ELF-1 (cell line): ENCODE data around the gene ANKRD13B.
A peak's percentile ranks its signal among the peaks of the same experiment; 100 is the strongest.

Source experiments
- DNase-seq: peaks from one replicate; pipeline ENCODE4 v3.0.0-alpha.2; 2016; ENCODE audit warnings: low read depth, low spot score

ANKRD13B gene

DNA sequence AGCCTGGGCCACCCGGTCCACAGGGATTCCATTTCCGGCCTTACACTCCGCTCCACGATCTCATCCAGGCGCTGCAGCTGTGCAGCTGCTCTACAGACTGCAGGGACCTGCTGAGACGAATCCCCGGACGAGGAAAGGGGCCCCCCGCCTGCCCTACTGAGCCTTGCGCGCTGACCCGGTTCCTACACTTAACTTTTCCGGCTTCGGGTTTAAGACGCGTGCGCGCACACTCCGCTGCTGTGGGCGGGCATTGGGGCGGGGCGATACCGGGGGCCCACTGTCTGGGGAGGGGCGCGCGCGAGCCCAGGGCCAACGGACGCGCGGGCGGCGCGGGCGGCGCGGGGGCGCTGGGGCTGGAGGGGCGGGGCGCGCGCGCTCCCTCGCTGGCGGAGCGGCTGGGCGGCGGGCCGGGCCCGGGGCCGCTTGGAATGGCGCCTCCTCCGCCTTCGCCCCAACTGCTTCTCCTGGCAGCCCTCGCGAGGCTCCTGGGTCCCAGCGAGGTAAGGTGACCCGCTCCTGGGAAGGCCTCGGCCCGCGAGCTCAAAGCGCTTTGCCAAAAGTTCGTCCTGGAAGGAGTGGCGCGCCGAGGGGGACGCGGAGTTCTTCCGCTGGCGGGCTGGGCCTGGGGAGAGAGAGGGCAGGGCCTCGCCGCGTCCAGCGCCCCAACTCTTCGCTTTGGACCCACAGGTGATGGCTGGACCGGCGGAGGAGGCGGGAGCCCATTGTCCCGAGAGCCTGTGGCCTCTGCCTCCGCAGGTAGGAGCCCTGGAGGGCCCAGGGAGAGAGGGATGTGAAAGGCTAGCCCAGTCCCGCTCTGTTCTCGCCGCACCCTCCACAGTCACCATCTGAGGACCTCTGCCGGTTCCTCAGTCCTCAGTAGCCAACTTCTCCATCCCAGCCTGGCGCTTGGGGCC lies 24.3 kb upstream of the ANKRD13B start, which contains the start of gene TP53I13:
Gene TP53I13, plus strand, starts transcription at position 371 of the 914 bp plus-strand sequence. Its CDS starts 58 bp downstream, at position 429.
- peak; percentile 73 for DNase-seq

- DNase-seq = peak; percentile 54
Observed at GRCh38 chr17:29569245-29569950, 23.5 kb upstream of the ANKRD13B start.

DNA sequence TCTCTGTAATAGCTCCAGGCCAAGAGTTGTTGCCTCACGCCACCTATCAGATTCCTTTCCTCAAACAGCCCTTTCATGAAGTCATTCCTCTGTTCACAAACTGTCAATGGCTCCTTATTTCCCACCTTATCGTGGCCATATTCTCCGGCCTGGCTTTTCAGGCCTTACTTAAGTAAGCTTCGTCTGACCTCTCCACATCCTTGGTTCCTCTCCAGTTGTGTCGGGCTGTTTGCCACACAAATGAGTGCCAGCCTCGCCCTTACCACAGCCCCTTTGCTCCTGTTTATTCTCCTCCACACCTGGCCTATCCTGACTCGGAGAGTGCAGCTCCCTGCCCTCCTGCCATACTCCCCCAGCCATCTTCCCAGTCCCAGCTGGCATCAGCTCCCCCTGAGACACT lies 22.4 kb upstream of the ANKRD13B start:
- no peak for DNase-seq

GRCh38 chr17:29571486-29571882 lies 21.4 kb upstream of the ANKRD13B start:
- no peak for DNase-seq

DNA sequence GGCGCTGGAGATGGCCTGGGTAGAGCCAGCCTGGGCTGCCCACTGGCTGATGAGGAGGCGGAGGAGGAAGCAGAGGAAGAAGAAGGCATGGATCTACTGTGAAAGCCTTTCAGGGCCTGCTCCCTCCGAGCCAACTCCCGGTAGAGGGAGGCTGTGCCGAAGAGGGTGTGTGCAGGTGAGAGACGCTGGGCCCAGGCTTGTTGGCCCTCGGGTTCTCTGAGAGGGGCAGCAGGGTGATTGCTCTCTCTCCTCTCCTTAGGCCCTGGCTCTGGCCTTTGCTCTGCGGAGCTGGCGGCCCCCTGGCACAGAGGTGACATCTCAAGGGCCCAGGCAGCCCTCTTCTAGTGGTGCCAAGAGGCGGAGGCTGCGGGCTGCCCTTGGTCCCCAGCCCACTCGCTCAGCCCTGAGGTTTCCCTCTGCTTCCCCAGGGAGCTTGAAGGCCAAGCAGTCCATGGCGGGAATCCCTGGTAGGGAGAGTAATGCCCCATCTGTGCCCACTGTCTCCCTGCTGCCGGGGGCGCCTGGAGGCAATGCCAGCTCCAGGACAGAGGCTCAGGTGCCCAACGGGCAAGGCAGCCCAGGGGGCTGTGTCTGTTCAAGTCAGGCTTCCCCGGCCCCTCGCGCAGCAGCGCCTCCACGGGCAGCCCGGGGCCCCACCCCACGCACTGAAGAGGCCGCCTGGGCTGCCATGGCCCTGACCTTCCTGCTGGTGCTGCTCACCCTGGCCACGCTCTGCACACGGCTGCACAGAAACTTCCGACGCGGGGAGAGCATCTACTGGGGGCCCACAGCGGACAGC lies 20.9 kb upstream of the ANKRD13B start:
- DNase-seq = no peak

GRCh38 chr17:29572691-29573557 lies 20.0 kb upstream of the ANKRD13B start:
- peak; percentile 68 for DNase-seq

GRCh38 chr17:29573558-29573869 lies 19.4 kb upstream of the ANKRD13B start:
- no peak for DNase-seq

GRCh38 chr17:29573871-29574731 lies 18.8 kb upstream of the ANKRD13B start:
- DNase-seq = no peak

DNA sequence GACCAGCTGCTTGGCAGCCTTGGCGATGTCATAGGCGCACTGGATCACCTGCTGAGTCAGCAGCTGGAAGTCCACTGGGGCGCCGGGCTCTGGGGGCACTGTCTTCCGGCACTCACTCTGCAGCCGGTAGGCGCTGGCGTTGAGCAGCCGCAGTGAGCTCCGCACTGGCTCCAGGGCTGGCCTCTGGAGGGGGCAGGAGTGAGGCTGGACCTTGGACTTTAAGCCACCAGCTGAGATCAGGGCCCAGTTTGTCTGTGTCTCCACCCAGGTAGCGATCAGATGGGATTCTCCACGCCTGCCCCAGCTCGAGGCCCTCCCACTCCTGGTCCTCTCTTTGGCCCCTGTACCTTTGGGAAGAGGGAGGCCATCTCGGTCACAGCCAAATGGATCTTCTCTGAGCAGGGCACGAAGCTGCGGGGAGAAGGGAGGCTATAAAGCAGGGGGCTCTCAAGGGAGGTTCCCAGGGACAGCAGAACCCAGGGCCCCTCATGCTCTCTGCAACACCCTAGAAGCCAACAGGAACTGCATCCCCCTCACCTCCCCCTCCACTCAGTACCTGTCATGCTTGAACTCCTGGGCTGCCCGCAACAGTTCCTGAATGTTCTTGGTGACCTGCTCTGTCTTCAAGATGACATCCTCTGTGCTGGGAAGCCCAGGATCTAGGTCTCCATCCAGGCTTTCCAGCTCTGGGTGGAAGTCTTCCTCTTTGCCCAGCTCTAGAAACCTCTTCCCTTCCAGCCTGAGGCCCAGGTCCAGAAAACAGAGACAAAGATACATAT lies 18.0 kb upstream of the ANKRD13B start:
- no peak for DNase-seq

DNA sequence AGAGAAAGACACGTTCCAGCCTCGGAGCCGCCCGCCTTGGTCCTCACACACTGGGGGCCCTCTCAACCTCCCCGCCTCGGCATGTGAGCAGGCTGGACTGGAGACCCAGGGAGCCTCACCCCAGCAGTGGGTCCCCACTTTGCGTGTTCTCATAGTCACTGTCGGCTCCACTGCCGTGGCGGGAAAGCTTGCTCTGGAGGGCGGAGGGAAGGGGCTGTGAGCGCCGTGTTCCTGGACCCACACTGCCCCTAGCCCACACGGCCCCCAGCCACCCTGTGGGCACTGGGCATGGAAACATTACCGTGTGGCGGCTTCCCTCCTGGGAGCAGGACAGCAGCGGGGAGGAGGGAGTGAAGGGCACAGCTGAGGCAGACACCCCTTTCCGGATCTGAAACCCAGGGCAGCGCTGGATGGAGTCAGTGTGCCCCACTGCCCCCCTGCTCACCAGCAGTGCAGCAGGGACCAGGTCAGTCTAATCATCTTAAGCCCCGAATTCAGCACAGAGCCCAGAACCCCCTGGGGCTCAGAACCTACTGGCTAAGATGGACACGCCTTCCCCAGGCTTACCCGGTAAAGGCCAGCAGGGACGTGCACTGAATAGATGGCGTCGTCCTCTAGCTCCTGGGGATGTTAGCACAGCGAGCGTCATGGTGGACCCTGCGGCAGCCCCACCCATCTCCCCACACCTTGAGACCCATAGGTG lies 17.3 kb upstream of the ANKRD13B start:
- no peak for DNase-seq

DNA sequence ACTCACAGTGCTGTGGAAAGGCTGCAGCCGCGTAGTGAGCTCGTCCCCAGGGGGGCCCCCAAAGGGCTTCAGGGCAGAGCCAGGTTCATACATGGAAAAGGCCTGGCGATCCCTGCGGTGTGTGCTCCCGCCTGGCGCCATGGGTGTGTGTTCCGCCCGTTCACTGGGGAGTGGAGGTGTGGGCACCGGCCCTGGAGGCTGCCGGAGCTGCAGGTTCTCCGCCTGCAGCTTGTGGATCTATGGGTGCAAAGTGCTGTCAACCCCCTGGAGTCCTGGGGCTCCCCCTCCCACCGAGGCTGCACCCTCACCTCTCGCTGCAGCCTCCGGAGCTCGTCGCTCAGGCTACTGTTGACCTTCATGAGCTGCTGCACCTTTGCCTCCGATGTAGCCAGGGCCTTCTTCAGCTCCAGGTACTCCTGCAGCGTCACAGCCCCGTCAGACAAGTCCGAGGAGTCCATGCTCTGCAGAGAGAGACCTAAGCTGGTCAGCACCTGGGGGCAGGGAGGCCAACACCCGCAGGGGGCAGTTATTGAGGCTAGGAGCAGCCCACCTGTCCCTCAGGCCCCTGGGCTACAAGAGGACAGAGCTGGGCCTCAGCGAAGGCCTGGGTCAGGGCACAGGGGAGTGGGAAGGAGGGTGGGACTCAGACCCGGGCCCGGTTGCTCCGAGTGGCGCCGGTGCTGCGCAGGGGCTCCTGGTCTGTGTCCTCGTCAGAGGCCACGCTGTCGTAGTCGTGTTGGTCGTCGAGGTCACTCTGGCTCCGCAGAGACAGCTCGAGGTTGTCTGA lies 16.5 kb upstream of the ANKRD13B start:
- no peak for DNase-seq

- no peak for DNase-seq
Observed at GRCh38 chr17:29577001-29577370, 15.9 kb upstream of the ANKRD13B start.

GRCh38 chr17:29577385-29578211 lies 15.3 kb upstream of the ANKRD13B start:
- DNase-seq = no peak

DNA sequence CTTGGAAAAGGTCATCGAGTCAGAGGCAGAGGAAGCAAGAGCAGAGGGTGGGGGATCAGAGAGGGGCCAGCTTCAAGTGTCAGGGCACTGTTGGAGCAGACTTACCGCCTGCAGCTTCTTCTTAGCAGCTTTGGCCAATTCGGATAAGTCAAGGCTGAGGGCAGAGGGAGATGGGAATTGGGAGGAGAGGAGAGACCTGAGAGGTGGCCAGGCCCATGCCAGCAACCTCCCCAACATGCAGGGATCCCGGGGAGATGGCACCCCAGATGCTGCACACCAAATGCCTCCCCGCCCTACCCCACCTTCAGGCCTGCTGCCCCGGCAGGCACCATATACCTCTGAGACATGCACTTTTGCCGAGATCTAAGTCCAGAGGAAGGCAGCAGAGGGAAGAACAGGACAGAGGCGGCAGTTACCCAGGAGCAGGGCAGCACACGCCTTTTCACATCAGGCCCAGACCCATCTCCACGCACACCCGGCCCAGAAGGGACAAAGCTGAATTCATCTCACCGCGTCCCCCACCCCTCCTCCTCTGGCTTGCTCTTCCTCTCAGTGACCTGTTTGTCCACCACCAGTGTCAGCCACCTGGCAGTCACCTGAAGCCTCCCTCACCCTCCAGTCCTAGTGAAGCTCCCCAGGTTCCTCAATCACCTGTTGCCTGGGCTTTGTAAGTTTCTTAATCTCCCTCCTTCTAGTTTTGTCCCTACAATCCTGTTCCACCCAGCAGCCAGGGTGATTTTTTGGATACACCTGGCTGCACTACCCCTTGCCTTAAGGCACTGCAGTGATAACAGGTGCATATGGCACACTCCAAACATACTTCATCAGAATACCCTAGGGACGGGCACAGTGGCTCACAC lies 14.1 kb upstream of the ANKRD13B start:
- no peak for DNase-seq

DNA sequence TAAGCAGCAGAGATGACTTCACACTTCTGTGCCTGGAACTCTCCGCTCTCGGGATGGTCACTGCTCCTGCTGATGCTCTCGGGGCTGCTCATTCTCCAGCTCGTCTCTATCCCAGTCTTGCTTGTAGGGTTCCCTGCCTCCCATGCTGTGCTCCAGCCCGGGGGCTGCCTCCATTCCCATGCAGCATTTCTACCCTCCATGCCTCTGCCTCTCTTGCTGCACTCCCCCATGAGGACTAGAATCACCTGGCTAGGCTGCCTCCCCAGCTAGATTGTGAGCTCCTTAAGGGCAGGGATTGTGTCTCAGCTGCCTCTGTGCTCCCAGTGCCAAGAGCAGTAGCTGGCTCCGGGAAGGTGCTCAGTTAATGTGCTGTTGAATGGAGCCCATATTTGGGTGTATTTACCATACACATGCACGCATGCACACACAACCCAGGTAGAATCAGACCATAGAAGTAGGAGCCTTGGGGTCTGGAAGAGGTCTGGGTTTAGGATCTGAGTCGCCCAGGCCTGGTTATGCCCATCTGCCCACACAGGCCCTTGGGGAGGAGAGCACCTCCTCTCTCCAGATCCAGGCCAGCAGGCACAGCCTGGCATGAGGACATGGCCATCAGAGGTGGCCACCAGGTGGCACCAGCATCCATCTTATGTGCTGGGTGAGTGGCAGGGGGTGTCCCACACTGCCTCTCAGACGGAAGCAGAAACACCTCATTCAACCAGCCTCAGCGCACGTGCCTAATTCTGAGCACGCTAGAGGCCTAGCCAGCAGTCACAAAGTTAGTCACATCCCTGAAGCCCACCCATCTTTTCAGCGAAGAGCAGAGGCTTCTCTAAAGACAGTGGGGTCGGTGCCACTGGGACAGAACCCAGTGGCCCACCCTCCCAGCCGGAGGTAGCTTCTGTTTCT lies 12.8 kb upstream of the ANKRD13B start:
- peak; percentile 88 for DNase-seq
